ENCODE data around the gene ECE1.

Gene ECE1

DNA sequence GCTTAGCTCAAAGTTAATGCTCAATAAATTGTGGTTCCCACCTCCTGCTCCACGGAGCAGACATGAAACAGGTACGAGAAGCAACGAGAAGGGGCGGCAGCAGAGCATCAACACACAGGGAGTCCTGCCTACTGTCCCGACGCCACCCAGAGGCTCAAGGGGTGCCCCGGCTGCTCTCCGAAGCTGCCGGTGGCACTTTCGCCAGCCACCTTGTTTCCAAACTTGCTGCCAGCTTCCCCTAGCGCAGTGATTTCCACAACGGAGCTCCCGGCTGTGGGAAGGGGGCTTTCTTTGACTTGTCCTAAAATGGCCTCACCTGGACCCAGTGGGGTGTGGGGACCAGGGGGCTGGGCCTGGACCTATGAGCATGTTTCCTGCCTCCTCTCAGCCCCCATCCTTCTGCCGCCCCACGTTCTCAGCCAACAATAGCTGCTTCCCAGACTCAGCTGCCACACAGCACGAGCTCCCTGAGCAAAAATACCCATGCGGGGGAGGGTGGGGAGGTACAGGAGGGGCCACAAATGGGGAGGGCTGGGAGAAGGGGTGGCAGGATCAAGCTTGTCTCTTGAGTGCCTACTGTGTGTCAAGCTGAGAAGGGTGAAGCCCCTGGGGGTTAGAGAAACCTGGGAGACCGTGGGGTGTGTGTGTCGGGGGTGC, 35.6 kb upstream of the ECE1 start:
- DNase-seq, result peak in 9 of 56 donors; percentile 31 to 58 (median 38)

DNA sequence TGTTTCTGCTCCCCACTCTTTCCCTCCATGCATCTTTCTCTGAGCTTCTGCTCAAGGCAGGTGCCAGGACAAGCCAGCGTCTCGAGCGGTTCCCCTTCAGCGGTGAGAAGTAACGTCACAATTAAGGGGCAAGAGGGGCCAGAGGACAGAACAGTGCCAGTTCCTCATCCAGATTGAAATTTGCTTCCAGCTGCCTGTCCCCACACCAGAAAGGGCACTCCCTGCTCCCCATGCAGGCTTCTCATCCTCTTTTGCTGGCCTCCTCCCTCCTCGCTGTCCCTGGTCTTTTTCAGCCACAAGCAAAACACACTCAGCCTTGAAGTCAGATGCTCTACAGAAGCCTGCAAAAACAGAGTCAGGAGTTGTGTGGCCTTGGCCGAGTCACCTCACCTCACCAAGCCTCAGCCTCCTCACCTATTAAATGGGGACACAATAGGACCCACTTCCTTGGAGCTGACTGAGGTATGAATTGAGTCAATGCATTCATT, 35.0 kb upstream of the ECE1 start:
- no peak for DNase-seq

DNA sequence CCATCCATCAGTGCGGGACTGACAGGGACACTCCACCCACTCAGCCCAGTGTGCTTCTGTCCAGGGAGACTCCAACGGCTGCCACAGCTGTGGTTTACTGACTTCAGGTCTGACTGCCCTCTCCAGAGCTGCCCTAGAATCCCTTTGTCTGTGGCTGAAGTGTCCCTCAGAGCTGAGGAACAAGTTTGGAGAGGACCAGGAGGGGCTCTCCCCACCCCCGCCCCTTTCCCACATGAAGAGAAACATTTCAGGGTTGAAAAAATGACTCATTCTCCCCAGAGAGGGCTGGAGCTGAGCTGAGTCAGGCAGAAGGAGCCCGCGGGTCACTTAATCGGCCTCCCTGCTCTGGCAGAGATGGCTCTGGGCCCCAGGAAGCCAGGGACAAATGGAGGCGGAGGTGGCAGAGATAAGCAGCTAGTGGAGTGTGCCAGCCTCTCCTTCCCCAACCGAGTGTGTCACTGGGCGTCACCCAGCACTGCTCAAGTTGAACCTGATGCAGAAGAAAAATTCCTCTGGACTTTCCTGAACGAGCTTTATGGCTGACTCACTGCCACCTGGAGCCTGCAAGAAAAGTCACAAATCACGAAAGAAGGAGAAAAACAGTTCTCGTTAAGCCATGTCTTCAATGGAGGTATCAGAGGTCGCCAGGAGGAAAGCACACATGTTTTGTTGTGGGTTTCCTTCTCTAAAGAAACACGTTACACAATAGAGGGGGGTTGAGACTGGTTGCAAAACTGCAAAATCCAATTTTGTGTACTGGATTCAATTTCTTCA, 34.3 kb upstream of the ECE1 start:
- DNase-seq, result peak in 5 of 56 donors; percentile 16 to 49 (median 27)

DNA sequence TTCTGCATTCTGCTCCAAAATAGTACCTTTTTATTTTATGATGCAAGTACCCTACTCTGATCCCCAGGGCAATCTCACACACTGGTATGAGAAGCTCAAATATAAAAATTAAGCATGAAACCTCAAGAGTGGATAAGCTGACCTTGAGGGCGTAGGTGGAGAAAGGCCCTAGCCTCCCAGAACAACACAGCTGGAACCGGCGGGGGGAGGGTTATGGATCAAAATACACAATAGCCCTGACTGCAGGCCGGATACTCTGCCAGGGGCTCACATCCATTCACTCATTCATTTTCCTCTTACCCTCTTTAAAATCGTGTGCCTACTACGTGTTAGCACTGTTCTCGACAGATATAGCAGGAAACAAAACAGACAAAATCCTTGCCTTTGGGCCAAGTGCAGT, 32.8 kb upstream of the ECE1 start:
- DNase-seq, result no peak

DNA sequence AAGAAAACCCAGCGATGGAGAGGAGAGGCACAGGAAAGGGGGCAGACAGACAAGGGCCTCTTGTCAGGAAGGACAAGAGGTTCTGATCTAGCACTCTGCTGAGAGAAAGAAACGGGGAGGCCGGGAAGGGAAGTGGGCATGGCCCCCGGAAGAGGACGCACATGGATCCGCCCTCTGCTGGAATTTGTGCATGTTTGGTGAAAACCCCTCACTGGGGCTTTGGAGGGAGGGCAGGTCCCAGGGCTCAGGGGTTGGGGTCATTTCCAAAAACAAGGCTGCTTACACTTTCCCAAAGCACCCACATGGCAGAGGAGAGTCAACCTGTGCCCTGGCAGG, 32.4 kb upstream of the ECE1 start:
- no peak for DNase-seq

DNA sequence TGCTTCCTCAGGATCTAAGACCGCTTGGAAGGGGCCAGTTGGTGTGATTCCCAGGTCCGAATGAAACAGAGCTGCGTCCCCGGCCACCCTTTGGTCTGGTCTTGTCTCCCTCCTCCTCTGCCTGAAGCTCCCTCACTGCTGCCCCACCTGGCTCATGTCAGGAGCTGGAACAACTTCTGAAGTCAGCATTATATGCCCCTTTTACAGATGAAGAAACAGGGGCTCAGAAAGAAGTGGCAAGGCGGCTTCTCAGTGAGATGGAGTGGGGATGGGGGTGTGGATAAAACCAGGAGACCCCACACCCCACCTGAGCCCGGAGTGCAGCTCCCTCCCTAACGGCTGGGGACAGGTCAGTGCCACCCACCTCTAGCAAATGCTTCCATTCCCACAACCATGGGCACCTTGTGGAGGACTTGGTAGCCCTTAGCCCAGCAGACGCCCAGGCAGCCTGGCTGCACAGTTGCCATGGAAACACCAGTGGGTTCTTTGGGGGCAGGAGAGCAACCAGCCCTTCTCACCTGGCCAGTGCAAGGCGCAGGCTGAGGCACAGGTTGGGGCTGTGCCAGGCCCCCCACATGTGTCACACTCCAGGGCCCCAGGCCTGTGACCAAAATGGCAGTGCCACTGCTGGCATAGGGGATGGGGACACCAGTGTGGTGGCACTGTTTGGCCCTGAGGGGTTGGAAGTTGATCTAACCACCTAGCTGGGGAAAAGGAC, 31.9 kb upstream of the ECE1 start:
- DNase-seq, result no peak

DNA sequence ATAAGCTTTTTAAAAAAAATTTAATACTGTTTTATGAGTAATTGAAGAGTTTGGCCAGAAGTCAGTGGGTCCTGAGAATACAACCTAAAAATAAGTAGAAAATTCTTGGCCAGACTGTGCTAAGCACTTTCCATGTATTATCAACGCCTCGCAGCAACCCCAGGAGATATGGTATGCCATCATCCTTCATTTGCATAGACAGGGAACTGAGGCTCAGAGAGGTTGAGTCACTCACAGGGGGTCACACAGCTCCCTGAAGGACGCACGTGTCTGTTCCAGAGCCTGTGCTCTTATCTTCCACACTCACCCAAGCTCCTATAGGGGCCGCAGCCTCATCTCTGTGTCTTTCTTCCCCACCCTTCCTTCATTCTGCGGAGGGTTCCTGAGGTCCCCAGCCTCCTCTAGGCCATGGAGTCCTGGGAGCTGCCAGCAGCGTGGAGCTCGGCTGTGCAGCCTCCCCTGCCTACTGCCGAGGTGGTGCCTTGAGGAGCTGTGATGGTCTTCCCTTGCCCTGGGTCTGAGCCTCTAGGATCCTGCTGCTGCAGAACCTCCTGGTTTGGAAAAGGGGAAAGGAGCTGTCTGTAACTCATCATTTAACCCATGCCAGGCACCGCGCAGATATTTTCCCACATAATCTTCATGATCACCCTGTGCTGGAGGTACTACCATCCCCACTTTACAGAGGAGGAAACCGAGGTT, 30.3 kb upstream of the ECE1 start:
- DNase-seq, result no peak

DNA sequence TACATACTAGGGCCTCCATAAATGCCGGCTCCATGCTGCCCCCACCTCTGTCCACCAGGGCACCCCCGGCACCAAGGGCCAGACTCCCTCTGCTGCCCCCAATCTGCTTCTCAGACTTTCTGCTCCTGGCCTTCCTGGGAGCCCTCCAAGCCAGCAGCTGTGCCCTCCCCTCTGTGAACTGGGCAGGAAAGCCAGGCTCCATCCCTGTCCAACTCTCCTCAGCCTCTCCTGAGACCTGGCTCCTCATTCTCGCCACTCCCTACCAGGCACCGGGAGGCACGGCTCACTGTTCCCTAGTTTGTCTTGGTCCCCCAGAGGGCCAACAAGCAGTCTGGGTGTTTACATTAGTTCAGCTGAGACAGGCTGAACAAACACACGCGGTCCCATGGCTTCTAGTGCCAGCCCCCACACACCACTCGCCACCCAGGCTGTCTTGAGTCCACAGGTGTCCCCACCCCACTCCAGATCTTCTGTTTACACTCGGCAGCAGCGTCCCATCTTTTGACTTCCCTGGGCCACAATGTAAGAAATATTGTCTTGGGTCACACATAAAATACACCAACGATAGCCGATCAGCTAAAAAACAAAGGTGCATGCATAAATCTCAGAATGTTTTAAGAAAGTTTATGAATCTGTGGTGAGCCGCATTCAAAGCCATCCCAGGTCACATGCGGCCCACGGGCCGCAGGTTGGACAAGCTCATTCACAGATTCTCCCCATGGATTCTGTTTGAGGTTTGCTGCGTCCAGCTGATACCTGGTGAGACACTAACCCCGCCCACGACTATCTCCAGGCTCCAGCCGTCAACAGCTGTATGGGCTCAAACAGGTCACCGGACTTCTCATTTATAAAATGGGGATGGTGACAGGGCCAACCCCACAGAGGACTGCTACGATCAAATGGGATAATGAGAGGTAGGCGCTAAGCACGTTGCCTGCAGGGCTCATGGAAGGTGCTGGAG, 29.5 kb upstream of the ECE1 start:
- peak in 4 of 56 donors; percentile 28 to 47 (median 40) for DNase-seq

DNA sequence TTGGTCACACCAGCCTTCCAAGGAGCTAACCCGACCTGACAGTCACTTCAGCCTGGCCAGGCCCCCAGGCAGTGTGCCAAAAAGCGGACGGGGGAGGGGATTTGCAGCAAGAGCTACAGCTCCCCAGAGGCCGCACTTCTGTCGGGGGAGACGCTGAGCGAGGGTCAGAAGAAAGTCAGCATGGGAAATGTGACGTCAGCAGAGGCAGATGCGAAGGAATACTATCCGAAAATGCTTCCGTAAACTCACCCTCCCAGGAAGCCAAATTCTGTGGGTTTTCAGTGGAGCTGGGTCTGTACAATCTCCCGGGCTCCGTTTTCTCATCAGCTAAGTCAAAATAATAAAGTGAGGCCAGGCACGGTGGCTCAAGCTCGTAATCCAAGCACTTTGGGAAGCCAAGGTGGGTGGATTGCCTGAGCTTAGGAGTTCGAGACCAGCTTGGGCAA, 28.5 kb upstream of the ECE1 start:
- DNase-seq, result peak in 25 of 56 donors; percentile 17 to 69 (median 43)

DNA sequence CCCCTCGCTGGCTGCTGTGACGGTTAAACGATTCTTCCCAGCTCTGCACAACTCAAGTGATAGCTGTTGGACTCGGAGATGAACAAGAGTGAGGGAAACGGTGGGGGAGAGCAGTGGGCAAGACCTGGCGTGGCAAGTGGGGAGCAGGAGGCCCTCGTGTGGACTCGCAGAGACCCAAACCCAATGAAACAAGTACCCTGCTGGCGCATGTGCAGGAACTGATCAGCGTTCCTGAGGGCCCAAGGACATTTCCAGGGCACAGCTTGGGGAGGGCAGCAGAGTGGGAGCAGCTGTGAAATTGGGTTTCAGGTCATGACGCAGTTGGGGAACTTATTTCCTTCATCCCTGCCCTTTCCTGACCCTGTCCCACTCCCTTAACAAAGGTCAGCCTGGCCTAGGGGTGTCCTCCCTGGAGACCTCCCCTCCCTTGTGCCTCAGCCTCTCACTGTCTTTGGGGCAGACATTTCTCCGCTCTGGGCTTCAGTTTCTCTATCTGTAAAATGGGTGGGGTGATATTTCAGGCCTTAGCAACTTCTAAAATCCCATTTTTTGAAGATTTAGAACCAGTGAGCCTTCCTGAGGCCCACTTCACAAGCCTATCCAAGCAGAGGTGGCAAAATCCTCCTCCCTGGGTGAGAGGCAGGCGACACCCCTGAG, 27.9 kb upstream of the ECE1 start:
- DNase-seq, result no peak

DNA sequence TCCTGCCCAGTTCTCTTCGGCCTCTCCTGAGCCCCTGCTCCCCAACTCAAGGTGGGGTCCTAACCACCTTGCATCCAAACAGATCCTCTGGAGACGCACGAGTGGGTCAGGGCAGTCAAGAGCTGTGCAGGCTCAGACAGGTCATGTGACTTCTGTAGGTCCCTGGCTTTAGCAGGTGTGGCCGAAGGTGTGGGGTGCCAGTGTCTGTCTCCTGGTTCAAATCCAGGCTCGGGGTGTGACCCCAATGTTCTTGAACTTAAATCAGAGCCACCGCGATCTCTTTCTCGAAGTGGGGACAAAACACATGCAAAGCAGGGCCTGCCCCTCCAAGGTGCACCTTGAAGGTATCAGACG, 27.4 kb upstream of the ECE1 start:
- DNase-seq, result no peak

DNA sequence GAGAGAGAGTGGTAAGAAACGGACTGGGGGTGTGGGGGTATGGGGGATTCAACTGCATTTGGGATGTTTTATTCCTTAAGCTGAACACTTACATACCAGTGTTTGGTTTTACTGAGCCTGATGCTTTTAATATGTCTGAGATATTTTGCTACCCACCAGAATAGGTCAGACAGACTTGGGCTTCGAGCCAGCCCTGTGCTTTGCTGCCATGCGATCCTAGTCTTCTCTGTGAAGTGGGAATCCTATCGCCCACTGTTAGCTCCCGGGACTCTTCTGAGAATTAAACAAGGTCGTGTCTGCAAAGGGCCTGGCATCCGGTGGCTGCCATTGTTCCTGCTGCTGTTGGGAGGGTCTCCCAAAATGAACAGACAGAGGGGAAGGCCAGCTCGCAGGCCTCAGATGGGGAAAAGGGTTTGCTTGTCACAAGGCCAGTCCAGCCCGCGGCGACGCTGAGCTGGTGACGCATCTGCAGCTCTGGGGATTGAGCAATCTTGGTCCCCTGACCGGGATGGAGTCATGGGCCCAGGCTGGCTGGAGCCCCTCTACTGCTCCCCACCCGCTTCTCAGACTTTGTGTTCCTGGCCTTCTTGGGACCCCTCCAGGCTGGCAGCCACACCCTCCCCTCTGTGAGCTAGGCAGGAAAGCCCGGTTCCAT, 26.9 kb upstream of the ECE1 start:
- DNase-seq, result peak in 28 of 56 donors; percentile 17 to 79 (median 45)

DNA sequence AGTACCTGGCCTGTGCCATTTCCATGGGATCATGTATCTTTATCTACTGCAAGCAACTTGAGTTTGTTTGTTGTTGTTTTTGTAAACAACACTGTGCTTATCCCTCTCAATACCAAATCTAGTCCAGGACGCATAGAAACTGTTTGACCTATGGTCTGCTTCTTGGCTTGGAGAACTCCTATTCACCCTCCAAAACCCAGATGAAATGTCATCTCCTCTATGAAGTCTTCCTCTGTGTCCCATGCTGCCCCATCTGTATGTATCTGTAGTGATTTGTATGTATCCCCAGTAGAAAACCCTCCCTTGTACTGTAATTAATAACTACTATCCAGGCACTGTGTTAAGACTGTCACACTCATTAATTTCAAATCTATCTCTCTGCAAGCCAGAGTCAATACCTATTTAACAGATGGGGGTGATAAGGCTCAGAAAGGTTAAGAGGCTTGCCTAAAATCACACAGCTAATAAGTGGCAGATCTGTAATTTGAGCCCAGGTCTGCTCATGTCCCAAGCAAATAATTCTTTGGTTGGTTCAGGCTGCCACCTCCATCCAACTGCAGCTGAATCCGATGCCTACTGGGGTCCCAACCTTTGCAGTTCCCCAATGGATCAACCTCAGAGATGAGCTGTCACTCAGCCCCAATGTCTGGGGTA, 24.6 kb upstream of the ECE1 start:
- no peak for DNase-seq

DNA sequence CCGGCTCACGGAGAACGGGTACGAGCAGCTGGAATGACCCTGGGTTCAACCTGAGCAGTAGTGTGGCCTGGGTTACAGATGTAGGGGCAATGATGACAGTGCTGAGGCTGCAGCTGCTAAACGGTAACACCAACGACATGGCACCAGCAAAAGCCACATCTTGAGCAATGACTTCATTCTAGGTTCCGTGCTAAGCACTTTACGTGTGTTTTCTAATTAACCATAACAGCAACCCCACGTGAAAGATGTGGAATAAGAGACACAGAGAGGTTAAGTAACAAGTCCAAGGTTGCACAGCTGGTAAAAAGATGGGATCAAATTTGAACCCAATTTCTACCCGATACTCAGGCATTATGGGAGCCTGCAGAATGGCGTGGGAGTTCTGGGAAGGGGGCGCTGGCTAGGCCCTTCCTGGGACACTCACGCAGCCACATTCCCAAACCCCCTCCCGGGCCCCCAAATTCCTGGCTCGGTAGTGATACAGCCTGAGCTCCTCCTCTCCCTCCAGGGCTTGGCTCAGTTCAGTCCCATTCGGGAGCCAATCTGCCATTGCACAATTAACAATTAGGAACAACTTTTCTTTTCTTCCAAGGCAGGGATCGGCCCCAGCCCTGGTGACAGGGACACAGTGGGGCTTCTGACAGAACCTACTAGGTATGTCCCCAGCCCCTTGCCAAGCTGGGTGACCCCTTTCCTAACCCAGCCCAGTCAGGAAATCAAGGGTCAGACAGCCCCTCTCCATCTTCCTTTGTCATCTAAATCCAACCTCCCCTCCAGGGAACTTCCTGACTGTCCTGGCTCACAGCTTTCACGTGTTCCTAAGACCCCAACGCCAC, 23.8 kb upstream of the ECE1 start:
- DNase-seq, result peak in 7 of 56 donors; percentile 17 to 56 (median 38)

DNA sequence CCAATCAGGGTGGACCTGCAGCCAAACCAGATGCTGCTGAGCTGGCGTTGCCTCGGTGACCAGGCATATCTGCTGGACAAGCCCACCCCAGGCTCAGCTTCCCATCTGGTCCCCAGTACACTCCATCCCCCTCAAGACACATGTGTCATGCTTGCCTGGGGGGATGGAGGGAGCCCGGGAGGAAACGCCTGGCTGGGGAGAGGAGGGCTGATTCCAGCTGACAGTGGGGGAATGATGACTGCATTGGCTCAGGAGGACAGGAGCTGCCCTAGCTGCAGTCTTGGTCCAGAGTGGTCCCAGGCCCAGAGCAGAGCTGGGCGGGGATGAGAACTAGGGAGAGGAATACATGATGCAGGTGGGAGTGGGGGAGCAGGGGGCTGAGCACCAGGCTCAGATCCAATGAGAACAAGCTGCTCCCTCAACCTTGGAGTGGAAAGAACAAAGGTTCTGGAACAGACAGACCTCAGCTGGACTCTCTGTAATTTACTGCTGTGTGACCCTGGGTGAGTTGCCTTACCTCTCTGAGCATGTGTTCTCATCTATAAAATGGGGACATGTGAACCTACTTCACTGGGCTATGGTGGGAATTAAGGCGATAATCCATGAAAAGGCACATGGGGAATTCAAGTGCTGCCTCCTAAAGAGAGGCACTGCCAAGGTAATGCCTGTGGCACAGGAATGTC, 23.1 kb upstream of the ECE1 start:
- no peak for DNase-seq

DNA sequence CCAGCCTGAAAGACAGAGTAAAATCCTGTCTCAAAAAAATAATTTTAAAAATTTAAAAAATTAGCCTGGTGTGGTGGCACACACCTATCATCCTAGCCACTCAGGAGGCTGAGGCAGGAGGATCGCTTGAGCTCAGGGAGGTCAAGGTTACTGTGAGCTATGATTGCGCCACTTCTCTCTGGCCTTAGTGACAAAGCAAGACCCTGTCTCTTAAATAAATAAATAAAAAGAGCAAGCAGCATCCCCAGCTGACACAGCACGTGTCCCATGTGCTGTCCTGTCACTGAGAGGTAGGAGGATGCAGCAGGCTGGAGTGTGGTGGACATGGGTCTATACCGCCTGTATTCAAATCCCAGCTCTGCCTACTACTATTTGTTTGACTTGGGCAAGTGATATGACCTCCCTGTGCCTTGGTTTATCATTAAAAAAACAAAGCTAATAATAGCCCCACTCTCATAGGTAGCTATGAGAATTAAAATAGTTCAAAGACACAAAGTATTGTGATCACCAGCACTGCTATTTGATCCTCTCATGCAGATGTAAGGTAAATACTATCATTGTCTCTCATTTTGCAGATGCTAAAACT, 22.2 kb upstream of the ECE1 start:
- DNase-seq, result no peak

DNA sequence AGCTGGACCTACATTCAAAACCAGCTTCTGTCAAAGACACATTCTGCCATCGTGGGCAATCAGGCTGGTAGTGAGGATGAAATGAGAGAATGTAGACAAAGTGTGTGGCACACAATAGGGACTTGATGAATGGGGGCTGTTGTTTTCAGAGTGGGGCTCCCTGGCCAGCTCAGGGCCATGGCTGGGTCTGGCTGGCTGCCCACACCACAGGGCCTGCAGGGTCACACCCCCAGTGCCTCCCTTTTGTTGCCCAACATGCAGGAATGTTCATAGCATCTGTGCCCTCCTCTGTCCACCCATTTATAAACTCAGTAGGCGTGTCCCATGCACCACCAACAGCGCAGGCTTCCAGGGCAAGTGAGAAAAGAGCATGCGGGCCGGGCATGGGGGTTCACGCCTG, 20.8 kb upstream of the ECE1 start:
- peak in 49 of 56 donors; percentile 26 to 88 (median 69) for DNase-seq
